SU-DHL-6 (cell line): ENCODE data around the gene ADAM17.

Experiments used
- CTCF ChIP-seq: fragments of 200-600 bp; sonication (generic); IDR thresholded peaks from one replicate; pipeline ENCODE4 v1.5.1; 2017; ENCODE audit warnings: antibody characterized with exemption, mild to moderate bottlenecking, low read length, moderate library complexity; ENCODE audit not compliant: insufficient read depth, poor library complexity, severe bottlenecking
- EZH2phosphoT487 ChIP-seq: fragments of 200-600 bp; sonication (generic), shearing (Covaris generic); conservative IDR thresholded peaks from 2 replicates; pipeline ENCODE4 v1.6.1; 2018; ENCODE audit warnings: mild to moderate bottlenecking, antibody characterized with exemption, low read length, moderate library complexity, mixed read lengths

DNA sequence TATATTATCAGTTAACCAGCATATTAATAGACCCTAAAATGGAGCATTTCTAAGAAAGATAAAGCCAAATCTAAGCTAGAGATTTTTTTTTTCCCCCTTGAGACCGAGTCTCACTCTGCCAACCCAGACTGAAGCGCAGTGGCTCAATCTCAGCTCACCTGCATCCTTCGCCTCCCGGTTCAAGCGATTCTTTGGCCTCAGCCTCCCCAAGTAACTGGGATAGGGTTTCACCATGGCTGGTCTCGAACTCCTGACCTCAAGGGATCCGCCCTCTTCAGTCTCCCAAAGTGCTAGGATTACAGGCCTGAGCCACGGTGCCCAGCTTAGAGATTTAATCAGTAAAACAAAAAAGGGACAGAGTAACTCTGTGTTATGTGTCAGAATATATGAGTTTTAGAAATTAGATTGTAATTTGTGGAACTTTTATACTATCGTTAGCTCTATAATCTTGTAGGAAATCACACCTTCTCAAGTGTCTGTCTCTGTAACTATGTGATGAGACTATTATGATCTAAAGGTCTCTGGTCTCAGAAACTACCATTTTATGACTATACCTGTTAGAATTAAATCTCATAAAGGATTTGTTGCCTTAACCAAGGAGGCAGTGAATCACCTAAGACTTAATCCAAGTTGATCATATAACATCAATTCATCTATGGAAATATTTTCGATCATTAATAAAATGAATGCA is 41.1 kb upstream of the ADAM17 start:
- TF ChIP-seq CTCF = no peak
- no peak for TF ChIP-seq EZH2phosphoT487
